Nephron progenitor cell (in vitro differentiated cells): ENCODE measurements around the gene TBCE.

Experiments
- DNase-seq: peaks from one replicate; pipeline ENCODE4 v3.0.0; 2021
- H3K27ac Mint-ChIP-seq: 2 replicates; pipeline ENCODE4 v1.8.0; 2021; ENCODE audit warnings: mild to moderate bottlenecking, moderate library complexity, mixed read lengths
- H3K27me3 Mint-ChIP-seq: 2 replicates; pipeline ENCODE4 v1.8.0; 2021; ENCODE audit warnings: mild to moderate bottlenecking, low read depth, mixed read lengths; ENCODE audit not compliant: poor library complexity
- H3K36me3 Mint-ChIP-seq: 2 replicates; pipeline ENCODE4 v1.8.0; 2021; ENCODE audit warnings: low read depth, mixed read lengths
- H3K4me1 Mint-ChIP-seq: 2 replicates; pipeline ENCODE4 v1.8.0; 2021; ENCODE audit warnings: mixed read lengths
- H3K4me3 Mint-ChIP-seq: 2 replicates; pipeline ENCODE4 v1.8.0; 2021; ENCODE audit warnings: mild to moderate bottlenecking, moderate library complexity, mixed read lengths
- H3K9me3 Mint-ChIP-seq: 2 replicates; pipeline ENCODE4 v1.8.0; 2021; ENCODE audit warnings: mild to moderate bottlenecking, moderate library complexity, mixed read lengths
- CTCF ChIP-seq: fragments of 200-600 bp; sonication (generic); IDR thresholded peaks from 2 replicates; pipeline ENCODE4 v1.5.0; 2021; ENCODE audit warnings: antibody characterized with exemption

Gene TBCE

GRCh38 chr1:235491644-235492043 lies 124.4 kb downstream of the TBCE start:
- Mint-ChIP-seq H3K36me3 (peaks cover 65% of the 10 kb centered on the region), H3K4me1 (no peaks in the 10 kb centered on the region), H3K4me3 (no peak overlapping the region), H3K9me3 (no peaks in the 10 kb centered on the region), H3K27ac (peak overlapping the region; percentile 72), H3K27me3 (no peaks in the 10 kb centered on the region)
- no peak for DNase-seq
- TF ChIP-seq CTCF, result no peak

- H3K4me3 Mint-ChIP-seq, result no peak overlapping the region
- peaks cover 61% of the 10 kb centered on the region for H3K36me3 Mint-ChIP-seq
- no peak for TF ChIP-seq CTCF
- H3K27me3 Mint-ChIP-seq, result no peaks in the 10 kb centered on the region
- H3K4me1 Mint-ChIP-seq, result peaks cover 7% of the 10 kb centered on the region
- no peak overlapping the region for H3K27ac Mint-ChIP-seq
- DNase-seq, result no peak
- no peaks in the 10 kb centered on the region for H3K9me3 Mint-ChIP-seq
Observed at GRCh38 chr1:235494531-235494930, 127.3 kb downstream of the TBCE start.

- Mint-ChIP-seq H3K27me3 (no peaks in the 10 kb centered on the region), H3K9me3 (no peaks in the 10 kb centered on the region), H3K27ac (no peak overlapping the region), H3K4me1 (peaks cover 7% of the 10 kb centered on the region), H3K4me3 (no peak overlapping the region), H3K36me3 (peaks cover 61% of the 10 kb centered on the region)
- no peak for TF ChIP-seq CTCF
- no peak for DNase-seq
Observed at GRCh38 chr1:235495030-235495429, 127.8 kb downstream of the TBCE start.

GRCh38 chr1:235495551-235495950 lies 128.3 kb downstream of the TBCE start:
- DNase-seq, result no peak
- H3K4me1 Mint-ChIP-seq, result peaks cover 11% of the 10 kb centered on the region
- no peaks in the 10 kb centered on the region for H3K27me3 Mint-ChIP-seq
- TF ChIP-seq CTCF, result no peak
- no peak overlapping the region for H3K27ac Mint-ChIP-seq
- H3K4me3 Mint-ChIP-seq, result no peak overlapping the region
- no peaks in the 10 kb centered on the region for H3K9me3 Mint-ChIP-seq
- H3K36me3 Mint-ChIP-seq, result peaks cover 63% of the 10 kb centered on the region

- H3K36me3 Mint-ChIP-seq, result peaks cover 26% of the 10 kb centered on the region
- TF ChIP-seq CTCF, result no peak
- H3K9me3 Mint-ChIP-seq, result no peaks in the 10 kb centered on the region
- peaks cover 32% of the 10 kb centered on the region for H3K4me1 Mint-ChIP-seq
- H3K27me3 Mint-ChIP-seq, result no peaks in the 10 kb centered on the region
- H3K4me3 Mint-ChIP-seq, result peak overlapping the region; percentile 17
- no peak for DNase-seq
- H3K27ac Mint-ChIP-seq, result no peak overlapping the region
Observed at GRCh38 chr1:235500971-235501540, 133.8 kb downstream of the TBCE start.
